Measurements from ENCODE around the gene RPTOR. TPM values are rescaled to one million over a fixed set of nuclear protein-coding genes. Genes with fewer than 3 reads are reported as not detected.
A peak's percentile ranks its signal among the peaks of the same experiment; 100 is the strongest.
"Not testable (repeated sequence)": the region's sequence is repeated elsewhere in the genome, so short reads cannot be mapped to it uniquely, and the experiment has no call there.

RPTOR gene
- total RNA-seq, 1 experiment from 2014 or later, result 30.6 TPM

GRCh38 chr17:80566054-80566400, 21.4 kb downstream of the RPTOR start:
- H3K4me3 ChIP-seq (ENCODE audit: low read length), result no peak overlapping the region
- no peak for DNase-seq
- H3K9ac ChIP-seq (ENCODE audit: low read length), result no peak overlapping the region
- no peaks in the 10 kb centered on the region for H3K9me2 ChIP-seq (replicated peaks; ENCODE audit: insufficient read depth, low read length)
- H4K20me1 ChIP-seq (ENCODE audit: insufficient read depth, low read depth, low read length), result peaks cover 5% of the 10 kb centered on the region; the same call in 1 of the 2 replicates
- no peaks in the 10 kb centered on the region for H3K9me3 ChIP-seq (ENCODE audit: low read length)
- no peak overlapping the region for H3K4me2 ChIP-seq (ENCODE audit: low read depth, low read length, poor library complexity, severe bottlenecking)
- H3K4me1 ChIP-seq (ENCODE audit: low read length), result peaks cover 32% of the 10 kb centered on the region
- no peaks in the 10 kb centered on the region for H3K36me3 ChIP-seq (ENCODE audit: insufficient read depth, low read length)
- no peak overlapping the region for H2AFZ ChIP-seq (ENCODE audit: low read length)
- H3K79me2 ChIP-seq (ENCODE audit: low read length), result peaks cover 88% of the 10 kb centered on the region
- H3K27ac ChIP-seq (ENCODE audit: low read length), result no peak overlapping the region
- no peaks in the 10 kb centered on the region for H3K27me3 ChIP-seq (ENCODE audit: low read length)

GRCh38 chr17:80568246-80568645, 23.6 kb downstream of the RPTOR start:
- no peaks in the 10 kb centered on the region for H3K27me3 ChIP-seq (ENCODE audit: low read length)
- peaks cover 90% of the 10 kb centered on the region for H3K79me2 ChIP-seq (ENCODE audit: low read length)

GRCh38 chr17:80569924-80570323, 25.3 kb downstream of the RPTOR start:
- H3K79me2 ChIP-seq (ENCODE audit: low read length), result peaks cover 86% of the 10 kb centered on the region
- peaks cover 4% of the 10 kb centered on the region; the same call in 1 of the 2 replicates for H3K36me3 ChIP-seq (ENCODE audit: insufficient read depth, low read length)
- H3K9me2 ChIP-seq (replicated peaks; ENCODE audit: insufficient read depth, low read length), result no peaks in the 10 kb centered on the region
- H3K4me3 ChIP-seq (ENCODE audit: low read length), result no peak overlapping the region; the same call in 1 of the 2 replicates
- peak overlapping the region; percentile 45 for H3K27ac ChIP-seq (ENCODE audit: low read length)
- H3K4me1 ChIP-seq (ENCODE audit: low read length), result peaks cover 33% of the 10 kb centered on the region
- peaks cover 4% of the 10 kb centered on the region; the same call in 1 of the 2 replicates for H4K20me1 ChIP-seq (ENCODE audit: insufficient read depth, low read depth, low read length)
- H3K9ac ChIP-seq (ENCODE audit: low read length), result no peak overlapping the region
- no peaks in the 10 kb centered on the region for H3K27me3 ChIP-seq (ENCODE audit: low read length)
- H3K4me2 ChIP-seq (ENCODE audit: low read depth, low read length, poor library complexity, severe bottlenecking), result peak overlapping the region; percentile 54
- H2AFZ ChIP-seq (ENCODE audit: low read length), result no peak overlapping the region
- peak; percentile 70 for DNase-seq
- H3K9me3 ChIP-seq (ENCODE audit: low read length), result no peaks in the 10 kb centered on the region

More at GRCh38 chr17:80568246-80568645, 23.6 kb downstream of the RPTOR start:
- H2AFZ ChIP-seq (ENCODE audit: low read length), result no peak overlapping the region
- no peak overlapping the region for H3K4me2 ChIP-seq (ENCODE audit: low read depth, low read length, poor library complexity, severe bottlenecking)
- peaks cover 36% of the 10 kb centered on the region for H3K4me1 ChIP-seq (ENCODE audit: low read length)
- no peaks in the 10 kb centered on the region for H3K9me3 ChIP-seq (ENCODE audit: low read length)
- H3K36me3 ChIP-seq (ENCODE audit: insufficient read depth, low read length), result peaks cover 4% of the 10 kb centered on the region; the same call in 1 of the 2 replicates
- DNase-seq, result no peak
- no peak overlapping the region for H3K9ac ChIP-seq (ENCODE audit: low read length)
- no peaks in the 10 kb centered on the region for H3K9me2 ChIP-seq (replicated peaks; ENCODE audit: insufficient read depth, low read length)
- H3K27ac ChIP-seq (ENCODE audit: low read length), result no peak overlapping the region
- peaks cover 5% of the 10 kb centered on the region; the same call in 1 of the 2 replicates for H4K20me1 ChIP-seq (ENCODE audit: insufficient read depth, low read depth, low read length)
- H3K4me3 ChIP-seq (ENCODE audit: low read length), result no peak overlapping the region

GRCh38 chr17:80573701-80574100, 29.1 kb downstream of the RPTOR start:
- no peak overlapping the region for H3K4me2 ChIP-seq (ENCODE audit: low read depth, low read length, poor library complexity, severe bottlenecking)
- H3K9me2 ChIP-seq (replicated peaks; ENCODE audit: insufficient read depth, low read length), result no peaks in the 10 kb centered on the region
- H3K27ac ChIP-seq (ENCODE audit: low read length), result no peak overlapping the region
- no peak overlapping the region for H3K4me3 ChIP-seq (ENCODE audit: low read length)
- DNase-seq, result no peak
- H3K79me2 ChIP-seq (ENCODE audit: low read length), result peaks cover 91% of the 10 kb centered on the region
- no peak overlapping the region for H3K9ac ChIP-seq (ENCODE audit: low read length)
- no peaks in the 10 kb centered on the region for H3K9me3 ChIP-seq (ENCODE audit: low read length)
- peaks cover 34% of the 10 kb centered on the region for H3K4me1 ChIP-seq (ENCODE audit: low read length)
- no peaks in the 10 kb centered on the region for H3K27me3 ChIP-seq (ENCODE audit: low read length)
- H2AFZ ChIP-seq (ENCODE audit: low read length), result no peak overlapping the region
- H4K20me1 ChIP-seq (ENCODE audit: insufficient read depth, low read depth, low read length), result no peaks in the 10 kb centered on the region
- peaks cover 4% of the 10 kb centered on the region; the same call in 1 of the 2 replicates for H3K36me3 ChIP-seq (ENCODE audit: insufficient read depth, low read length)

DNA sequence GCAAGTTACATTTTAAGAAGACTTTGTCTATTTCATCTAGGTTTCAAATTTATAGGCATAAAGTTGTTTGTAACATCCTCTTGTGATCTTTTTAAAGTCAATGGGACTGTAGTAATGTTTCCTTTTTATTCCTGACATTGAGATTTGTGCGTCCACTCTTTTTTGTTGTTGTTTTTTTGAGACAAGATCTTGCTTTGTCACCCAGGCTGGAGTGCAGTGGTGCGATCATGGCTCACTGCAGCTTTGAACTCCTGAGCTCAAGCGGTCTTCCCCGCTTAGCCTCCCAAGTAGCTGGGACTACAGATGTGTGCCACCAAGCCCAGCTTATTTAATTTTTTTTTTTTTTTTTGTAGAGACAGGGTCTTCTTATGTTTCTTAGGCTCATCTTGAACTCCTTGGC, 29.9 kb downstream of the RPTOR start:
- Histone ChIP-seq H2AFZ (ENCODE audit: low read length) (no peak overlapping the region), H3K36me3 (ENCODE audit: insufficient read depth, low read length) (peaks cover 4% of the 10 kb centered on the region; the same call in 1 of the 2 replicates), H3K4me3 (ENCODE audit: low read length) (no peak overlapping the region), H4K20me1 (ENCODE audit: insufficient read depth, low read depth, low read length) (no peaks in the 10 kb centered on the region), H3K4me2 (ENCODE audit: low read depth, low read length, poor library complexity, severe bottlenecking) (no peak overlapping the region), H3K9ac (ENCODE audit: low read length) (no peak overlapping the region), H3K27ac (ENCODE audit: low read length) (no peak overlapping the region), H3K4me1 (ENCODE audit: low read length) (peaks cover 28% of the 10 kb centered on the region), H3K79me2 (ENCODE audit: low read length) (peaks cover 87% of the 10 kb centered on the region), H3K9me3 (ENCODE audit: low read length) (no peaks in the 10 kb centered on the region), H3K9me2 (replicated peaks; ENCODE audit: insufficient read depth, low read length) (no peaks in the 10 kb centered on the region), H3K27me3 (ENCODE audit: low read length) (no peaks in the 10 kb centered on the region)
- no peak for DNase-seq

- no peak overlapping the region for H2AFZ ChIP-seq (ENCODE audit: low read length)
- H3K79me2 ChIP-seq (ENCODE audit: low read length), result peaks cover 87% of the 10 kb centered on the region
- H3K27ac ChIP-seq (ENCODE audit: low read length), result peak overlapping the region; percentile 53; the same call in 1 of the 2 replicates
- peaks cover 20% of the 10 kb centered on the region for H3K4me1 ChIP-seq (ENCODE audit: low read length)
- H3K9me3 ChIP-seq (ENCODE audit: low read length), result no peaks in the 10 kb centered on the region
- H3K4me2 ChIP-seq (ENCODE audit: low read depth, low read length, poor library complexity, severe bottlenecking), result peak overlapping the region; percentile 27
- DNase-seq, result peak; percentile 97
- H4K20me1 ChIP-seq (ENCODE audit: insufficient read depth, low read depth, low read length), result no peaks in the 10 kb centered on the region
- no peaks in the 10 kb centered on the region for H3K9me2 ChIP-seq (replicated peaks; ENCODE audit: insufficient read depth, low read length)
- no peak overlapping the region for H3K9ac ChIP-seq (ENCODE audit: low read length)
- H3K36me3 ChIP-seq (ENCODE audit: insufficient read depth, low read length), result peaks cover 4% of the 10 kb centered on the region; the same call in 1 of the 2 replicates
- H3K27me3 ChIP-seq (ENCODE audit: low read length), result no peaks in the 10 kb centered on the region
- no peak overlapping the region for H3K4me3 ChIP-seq (ENCODE audit: low read length)
Observed at GRCh38 chr17:80575057-80575875, 30.6 kb downstream of the RPTOR start.

DNA sequence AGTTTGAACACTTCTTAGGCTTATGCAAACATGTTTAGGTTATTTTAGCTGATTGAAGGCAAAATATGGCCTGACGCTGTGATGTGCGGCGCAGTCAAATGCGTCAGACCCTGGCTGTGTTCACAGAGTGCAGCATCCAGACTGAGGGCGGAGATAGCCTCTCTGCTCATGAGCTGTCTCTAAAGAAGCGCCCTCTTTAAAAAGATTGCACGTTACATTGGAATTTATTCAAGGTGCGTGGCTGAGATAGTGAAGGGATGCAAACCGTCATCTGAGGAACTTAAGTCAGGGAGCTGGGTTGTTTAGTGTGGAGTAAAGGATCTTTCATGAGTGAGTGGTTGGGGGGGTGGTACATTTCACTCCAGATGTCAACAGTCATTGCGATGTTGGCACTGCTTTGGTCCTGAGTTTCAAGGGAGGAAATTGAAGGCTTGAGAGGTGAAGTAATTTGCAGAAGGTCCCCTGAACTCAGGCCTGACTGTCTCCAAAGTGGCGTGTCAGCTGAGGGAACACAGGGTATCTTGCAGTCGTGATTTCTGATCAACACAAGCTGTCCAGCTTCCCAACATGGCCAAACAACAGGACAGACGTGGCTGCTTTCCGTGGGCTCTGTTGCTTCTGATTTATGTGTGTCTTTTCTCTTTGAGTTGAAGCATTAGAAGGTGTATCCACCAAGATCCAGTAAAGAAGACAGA, 33.4 kb downstream of the RPTOR start:
- no peak overlapping the region for H3K9ac ChIP-seq (ENCODE audit: low read length)
- H3K36me3 ChIP-seq (ENCODE audit: insufficient read depth, low read length), result no peaks in the 10 kb centered on the region
- DNase-seq, result no peak
- no peak overlapping the region for H3K27ac ChIP-seq (ENCODE audit: low read length)
- H3K79me2 ChIP-seq (ENCODE audit: low read length), result peaks cover 87% of the 10 kb centered on the region
- H3K9me2 ChIP-seq (replicated peaks; ENCODE audit: insufficient read depth, low read length), result no peaks in the 10 kb centered on the region
- H4K20me1 ChIP-seq (ENCODE audit: insufficient read depth, low read depth, low read length), result 0 out of 2 replicates have a peak, but pooled peaks cover 4% of the 10 kb centered on the region
- no peaks in the 10 kb centered on the region for H3K9me3 ChIP-seq (ENCODE audit: low read length)
- H3K4me2 ChIP-seq (ENCODE audit: low read depth, low read length, poor library complexity, severe bottlenecking), result no peak overlapping the region
- H3K27me3 ChIP-seq (ENCODE audit: low read length), result no peaks in the 10 kb centered on the region
- H3K4me3 ChIP-seq (ENCODE audit: low read length), result no peak overlapping the region
- H2AFZ ChIP-seq (ENCODE audit: low read length), result no peak overlapping the region
- H3K4me1 ChIP-seq (ENCODE audit: low read length), result peaks cover 9% of the 10 kb centered on the region

DNA sequence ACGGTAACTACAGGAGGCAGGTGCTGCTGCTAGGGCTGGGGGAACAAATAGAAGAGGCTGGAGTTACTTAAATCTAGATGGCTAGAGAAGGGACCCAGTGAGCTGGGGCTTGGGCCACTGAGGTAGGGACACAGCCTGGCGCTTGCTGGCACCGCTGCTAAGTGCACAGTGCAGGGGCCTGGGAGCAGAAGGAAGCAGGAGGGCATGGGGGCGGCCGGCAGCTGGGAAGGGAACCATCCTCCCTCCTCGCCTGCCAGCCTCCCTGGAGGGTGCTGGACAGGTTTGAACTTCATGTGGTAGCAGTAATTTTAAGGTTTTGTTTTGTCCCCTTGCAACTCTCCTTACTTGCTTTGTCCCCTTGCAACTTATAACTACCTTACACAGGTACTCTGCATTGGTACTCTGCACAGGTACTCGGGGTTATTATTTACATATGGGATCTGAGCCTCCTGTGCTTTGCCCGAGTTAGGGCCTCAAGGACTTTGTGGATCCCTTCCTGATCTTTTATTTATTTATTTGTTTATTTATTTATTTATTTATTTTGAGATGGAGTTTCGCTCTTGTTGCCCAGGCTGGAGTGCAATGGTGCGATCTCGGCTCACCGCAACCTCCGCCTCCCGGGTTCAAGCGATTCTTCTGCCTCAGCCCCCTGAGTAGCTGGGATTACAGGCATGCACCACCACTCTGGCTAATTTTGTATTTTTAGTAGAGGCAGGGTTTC, 34.2 kb downstream of the RPTOR start:
- not testable (repeated sequence) for H3K4me3 ChIP-seq (ENCODE audit: low read length); H3K4me2 ChIP-seq (ENCODE audit: low read depth, low read length, poor library complexity, severe bottlenecking); H3K9me2 ChIP-seq (replicated peaks; ENCODE audit: insufficient read depth, low read length); H3K27ac ChIP-seq (ENCODE audit: low read length); H2AFZ ChIP-seq (ENCODE audit: low read length); H3K4me1 ChIP-seq (ENCODE audit: low read length); H3K36me3 ChIP-seq (ENCODE audit: insufficient read depth, low read length); DNase-seq; H3K9me3 ChIP-seq (ENCODE audit: low read length); H3K9ac ChIP-seq (ENCODE audit: low read length); H4K20me1 ChIP-seq (ENCODE audit: insufficient read depth, low read depth, low read length); H3K27me3 ChIP-seq (ENCODE audit: low read length)
- peaks cover 87% of the 10 kb centered on the region for H3K79me2 ChIP-seq (ENCODE audit: low read length)

All from Karpas-422 (cell line).